GM18867 (cell line): ENCODE results near the gene CTDSPL.
A peak's percentile ranks its signal among the peaks of the same experiment; 100 is the strongest.
"Not testable (repeated sequence)": the region's sequence is repeated elsewhere in the genome, so short reads cannot be mapped to it uniquely, and the experiment has no call there.

Source experiments
- ATAC-seq: cut with Tn5 transposase; IDR thresholded peaks from one replicate; pipeline ENCODE4 v1.9.1; 2021; ENCODE audit warnings: mild to moderate bottlenecking, moderate library complexity; ENCODE audit not compliant: unreplicated experiment

Gene CTDSPL

GRCh38 chr3:37861620-37862041 is at the start of gene CTDSPL:
CTDSPL (plus strand) TSS chr3:37861880; CDS start chr3:37862200, 320 bp downstream.
- ATAC-seq, result no peak

- ATAC-seq, result no peak
Observed at GRCh38 chr3:37812499-37812896, 49.2 kb upstream of the CTDSPL start.

- ATAC-seq, result peak; percentile 53
Observed at GRCh38 chr3:37813403-37813802, 48.3 kb upstream of the CTDSPL start.

GRCh38 chr3:37814547-37814946 is 47.1 kb upstream of the CTDSPL start:
- no peak for ATAC-seq

- ATAC-seq, result not testable (repeated sequence)
Observed at GRCh38 chr3:37815156-37815555, 46.5 kb upstream of the CTDSPL start.

- ATAC-seq, result no peak
Observed at GRCh38 chr3:37816271-37816670, 45.4 kb upstream of the CTDSPL start.

- no peak for ATAC-seq
Observed at GRCh38 chr3:37819591-37819990, 42.1 kb upstream of the CTDSPL start.

GRCh38 chr3:37820286-37820685 is 41.4 kb upstream of the CTDSPL start:
- ATAC-seq, result no peak

- ATAC-seq, result no peak
Observed at GRCh38 chr3:37823189-37823588, 38.5 kb upstream of the CTDSPL start.

- no peak for ATAC-seq
Observed at GRCh38 chr3:37824090-37824953, 37.4 kb upstream of the CTDSPL start.

- no peak for ATAC-seq
Observed at GRCh38 chr3:37824954-37825328, 36.7 kb upstream of the CTDSPL start.

GRCh38 chr3:37825744-37826400 is 35.8 kb upstream of the CTDSPL start:
- ATAC-seq, result no peak

- ATAC-seq, result no peak
Observed at GRCh38 chr3:37826502-37826901, 35.2 kb upstream of the CTDSPL start.

GRCh38 chr3:37826933-37827332 is 34.7 kb upstream of the CTDSPL start:
- no peak for ATAC-seq

GRCh38 chr3:37832480-37832879 is 29.2 kb upstream of the CTDSPL start:
- no peak for ATAC-seq

GRCh38 chr3:37833302-37834186 is 28.1 kb upstream of the CTDSPL start:
- no peak for ATAC-seq

GRCh38 chr3:37836589-37836988 is 25.1 kb upstream of the CTDSPL start:
- no peak for ATAC-seq

GRCh38 chr3:37847689-37848088 is 14.0 kb upstream of the CTDSPL start:
- no peak for ATAC-seq

GRCh38 chr3:37849146-37849923 is 12.3 kb upstream of the CTDSPL start:
- ATAC-seq, result no peak

- no peak for ATAC-seq
Observed at GRCh38 chr3:37852097-37852496, 9.6 kb upstream of the CTDSPL start.
